ENCODE data around the gene HS3ST4.

Gene HS3ST4

DNA sequence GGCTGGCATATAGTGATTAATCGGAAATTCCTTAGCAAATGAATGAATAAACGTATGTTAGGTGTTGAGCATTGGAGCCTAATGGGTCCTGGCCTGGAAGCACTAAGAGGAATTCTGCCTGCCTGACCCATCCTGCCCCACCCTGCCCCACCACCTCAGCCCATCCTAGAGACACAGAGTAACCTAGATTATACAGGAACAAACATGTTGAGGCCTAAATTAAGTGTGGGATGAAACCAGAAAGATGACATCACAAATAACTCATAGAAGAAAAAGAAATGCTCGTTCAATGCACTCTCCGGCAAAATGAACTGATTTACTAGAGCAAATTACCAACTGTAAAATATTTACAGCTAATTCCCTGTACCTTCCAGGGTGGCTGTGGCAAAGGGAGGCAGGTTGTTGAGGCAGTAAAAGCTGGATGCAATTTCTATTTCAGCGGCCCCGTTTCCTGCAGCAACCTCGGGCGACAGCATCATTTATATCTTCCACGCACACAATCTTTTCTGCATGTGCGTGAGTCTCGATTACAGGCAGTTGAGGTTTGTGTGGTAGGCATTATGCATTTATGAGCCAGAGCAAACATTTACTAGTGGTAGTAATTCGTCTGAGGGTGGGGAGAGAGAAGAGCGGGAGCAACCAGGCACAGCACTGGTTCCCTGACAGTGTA, 417.2 kb downstream of the HS3ST4 start:
- DNase-seq = no peak
- H3K36me3 ChIP-seq (ENCODE audit: control insufficient read depth, insufficient read depth, low read length) = no peaks in the 10 kb centered on the region
- no peak overlapping the region for H2BK5ac ChIP-seq (ENCODE audit: low read length)
- no peaks in the 10 kb centered on the region for H3K27me3 ChIP-seq (ENCODE audit: insufficient read depth, low read length, poor library complexity)
- H4K8ac ChIP-seq (ENCODE audit: low read depth, low read length) = no peak overlapping the region
- no peak overlapping the region for H3K56ac ChIP-seq (ENCODE audit: low read length)
- no peak overlapping the region for H3K4me3 ChIP-seq (ENCODE audit: low read length)
- no peak overlapping the region for H3K4me2 ChIP-seq (ENCODE audit: low read length)
- no peaks in the 10 kb centered on the region for H3K4me1 ChIP-seq (ENCODE audit: control insufficient read depth, low read depth, low read length)
- H3K79me1 ChIP-seq (ENCODE audit: low read length) = no peaks in the 10 kb centered on the region
- H2AK5ac ChIP-seq (ENCODE audit: low read length) = no peak overlapping the region
- H3K9ac ChIP-seq (ENCODE audit: low read length) = no peak overlapping the region
- H3K4ac ChIP-seq (ENCODE audit: low read depth, low read length) = no peak overlapping the region
- no peaks in the 10 kb centered on the region for H3K79me2 ChIP-seq (ENCODE audit: control insufficient read depth, insufficient read depth, low read length)
- H2BK120ac ChIP-seq (ENCODE audit: low read depth, low read length) = no peak overlapping the region
- no peak overlapping the region for H2BK15ac ChIP-seq (replicated peaks; ENCODE audit: low read depth)
- no CpG with 5 or more reads among the region's 13 CpGs for WGBS (ENCODE audit: extremely low coverage, insufficient coverage, low lambda C conversion rate)
- no peak overlapping the region for H3K18ac ChIP-seq (ENCODE audit: low read length)
- H4K5ac ChIP-seq (ENCODE audit: low read length) = no peak overlapping the region
- no peak overlapping the region for H3K23ac ChIP-seq (ENCODE audit: low read length)
- no peak overlapping the region for H3K27ac ChIP-seq (ENCODE audit: low read depth, low read length)

DNA sequence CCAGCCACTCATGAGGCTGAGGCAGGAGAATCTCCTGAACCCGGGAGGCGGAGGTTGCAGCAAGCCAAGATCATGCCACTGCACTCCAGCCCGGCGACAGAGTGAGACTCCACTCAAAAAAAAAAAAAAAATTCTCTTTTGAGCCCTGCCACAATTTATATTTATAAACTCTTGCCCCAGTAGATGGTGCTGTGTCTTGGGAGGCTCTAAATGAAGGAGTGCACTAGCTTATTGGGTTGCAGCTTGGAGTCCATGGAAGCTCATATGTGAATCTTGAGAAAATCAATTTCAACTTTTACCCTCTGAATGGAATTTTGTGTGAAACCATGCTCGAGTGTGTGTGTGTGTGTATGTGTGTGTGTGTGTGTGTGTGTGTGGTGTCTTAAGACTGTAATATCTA, 420.1 kb downstream of the HS3ST4 start:
- peak; percentile 59 for DNase-seq
- Histone ChIP-seq H3K4me1 (ENCODE audit: control insufficient read depth, low read depth, low read length) (no peaks in the 10 kb centered on the region), H3K27ac (ENCODE audit: low read depth, low read length) (no peak overlapping the region), H3K4me2 (ENCODE audit: low read length) (no peak overlapping the region), H2AK5ac (ENCODE audit: low read length) (no peak overlapping the region), H2BK15ac (replicated peaks; ENCODE audit: low read depth) (no peak overlapping the region), H2BK120ac (ENCODE audit: low read depth, low read length) (no peak overlapping the region), H4K5ac (ENCODE audit: low read length) (no peak overlapping the region), H3K56ac (ENCODE audit: low read length) (no peak overlapping the region), H3K27me3 (ENCODE audit: insufficient read depth, low read length, poor library complexity) (no peaks in the 10 kb centered on the region), H3K18ac (ENCODE audit: low read length) (peak overlapping the region; percentile 68), H3K36me3 (ENCODE audit: control insufficient read depth, insufficient read depth, low read length) (no peaks in the 10 kb centered on the region), H3K23ac (ENCODE audit: low read length) (no peak overlapping the region), H3K4me3 (ENCODE audit: low read length) (no peak overlapping the region), H4K8ac (ENCODE audit: low read depth, low read length) (no peak overlapping the region), H3K9ac (ENCODE audit: low read length) (no peak overlapping the region), H2BK5ac (ENCODE audit: low read length) (no peak overlapping the region), H3K79me1 (ENCODE audit: low read length) (no peaks in the 10 kb centered on the region), H3K79me2 (ENCODE audit: control insufficient read depth, insufficient read depth, low read length) (no peaks in the 10 kb centered on the region), H3K4ac (ENCODE audit: low read depth, low read length) (no peak overlapping the region)
- no CpG with 5 or more reads among the region's 5 CpGs for WGBS (ENCODE audit: extremely low coverage, insufficient coverage, low lambda C conversion rate)

DNA sequence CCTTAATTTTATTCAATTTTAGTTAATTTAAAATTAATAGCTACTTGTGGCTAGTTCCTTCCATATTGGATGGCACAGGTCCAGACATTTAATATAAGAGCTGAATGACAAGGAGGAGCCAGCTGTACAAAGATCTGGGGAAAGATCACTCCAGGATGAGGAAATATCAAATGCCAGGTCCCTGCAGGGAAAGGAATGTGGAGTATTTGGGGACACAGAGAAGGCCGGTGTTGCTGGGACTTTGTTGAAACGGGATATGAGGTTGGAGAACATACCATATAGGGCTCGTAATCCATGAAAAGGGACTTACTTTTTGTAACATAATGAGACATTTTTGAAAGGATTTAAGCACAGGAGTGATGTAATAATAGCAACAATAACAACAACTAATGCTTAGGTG, 426.8 kb downstream of the HS3ST4 start:
- Histone ChIP-seq H2BK120ac (ENCODE audit: low read depth, low read length) (no peak overlapping the region), H3K23ac (ENCODE audit: low read length) (no peak overlapping the region), H3K4ac (ENCODE audit: low read depth, low read length) (no peak overlapping the region), H3K9ac (ENCODE audit: low read length) (no peak overlapping the region), H2BK5ac (ENCODE audit: low read length) (no peak overlapping the region), H3K79me2 (ENCODE audit: control insufficient read depth, insufficient read depth, low read length) (no peaks in the 10 kb centered on the region), H3K56ac (ENCODE audit: low read length) (no peak overlapping the region), H2BK15ac (replicated peaks; ENCODE audit: low read depth) (no peak overlapping the region), H3K27me3 (ENCODE audit: insufficient read depth, low read length, poor library complexity) (no peaks in the 10 kb centered on the region), H3K18ac (ENCODE audit: low read length) (no peak overlapping the region), H4K8ac (ENCODE audit: low read depth, low read length) (no peak overlapping the region), H3K4me3 (ENCODE audit: low read length) (no peak overlapping the region), H3K79me1 (ENCODE audit: low read length) (no peaks in the 10 kb centered on the region), H4K5ac (ENCODE audit: low read length) (no peak overlapping the region), H3K4me1 (ENCODE audit: control insufficient read depth, low read depth, low read length) (no peaks in the 10 kb centered on the region), H3K36me3 (ENCODE audit: control insufficient read depth, insufficient read depth, low read length) (no peaks in the 10 kb centered on the region), H2AK5ac (ENCODE audit: low read length) (no peak overlapping the region), H3K27ac (ENCODE audit: low read depth, low read length) (no peak overlapping the region), H3K4me2 (ENCODE audit: low read length) (no peak overlapping the region)
- no CpG with 5 or more reads among the region's 3 CpGs for WGBS (ENCODE audit: extremely low coverage, insufficient coverage, low lambda C conversion rate)
- DNase-seq = peak; percentile 91

DNA sequence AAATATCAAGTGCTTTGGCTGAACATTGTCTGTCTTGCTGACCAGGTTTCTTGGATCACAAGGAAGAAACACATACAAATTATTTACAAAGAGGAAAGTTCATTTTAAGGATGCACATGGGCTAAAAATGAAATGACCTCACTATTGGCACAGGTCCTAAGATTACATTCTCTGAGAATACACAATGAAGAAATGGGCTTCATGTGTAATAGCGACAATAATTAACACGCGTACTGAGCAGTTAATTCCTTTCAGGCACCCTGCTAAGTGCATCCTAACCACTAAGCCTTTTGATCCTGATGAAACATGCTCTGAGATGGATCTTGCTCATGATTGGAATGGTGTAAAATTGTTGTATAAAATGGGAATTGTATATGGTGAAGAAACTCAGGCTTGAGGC, 429.0 kb downstream of the HS3ST4 start:
- Histone ChIP-seq H3K4me1 (ENCODE audit: control insufficient read depth, low read depth, low read length) (no peaks in the 10 kb centered on the region), H3K27ac (ENCODE audit: low read depth, low read length) (no peak overlapping the region), H3K4me2 (ENCODE audit: low read length) (no peak overlapping the region), H4K8ac (ENCODE audit: low read depth, low read length) (no peak overlapping the region), H2BK5ac (ENCODE audit: low read length) (no peak overlapping the region), H4K5ac (ENCODE audit: low read length) (no peak overlapping the region), H3K9ac (ENCODE audit: low read length) (no peak overlapping the region), H2BK120ac (ENCODE audit: low read depth, low read length) (no peak overlapping the region), H2AK5ac (ENCODE audit: low read length) (no peak overlapping the region), H3K4ac (ENCODE audit: low read depth, low read length) (no peak overlapping the region), H3K79me1 (ENCODE audit: low read length) (no peaks in the 10 kb centered on the region), H3K36me3 (ENCODE audit: control insufficient read depth, insufficient read depth, low read length) (no peaks in the 10 kb centered on the region), H3K27me3 (ENCODE audit: insufficient read depth, low read length, poor library complexity) (no peaks in the 10 kb centered on the region), H3K23ac (ENCODE audit: low read length) (no peak overlapping the region), H3K79me2 (ENCODE audit: control insufficient read depth, insufficient read depth, low read length) (no peaks in the 10 kb centered on the region), H3K56ac (ENCODE audit: low read length) (no peak overlapping the region), H3K4me3 (ENCODE audit: low read length) (no peak overlapping the region), H3K18ac (ENCODE audit: low read length) (no peak overlapping the region), H2BK15ac (replicated peaks; ENCODE audit: low read depth) (no peak overlapping the region)
- no CpG with 5 or more reads among the region's 3 CpGs for WGBS (ENCODE audit: extremely low coverage, insufficient coverage, low lambda C conversion rate)
- no peak for DNase-seq

DNA sequence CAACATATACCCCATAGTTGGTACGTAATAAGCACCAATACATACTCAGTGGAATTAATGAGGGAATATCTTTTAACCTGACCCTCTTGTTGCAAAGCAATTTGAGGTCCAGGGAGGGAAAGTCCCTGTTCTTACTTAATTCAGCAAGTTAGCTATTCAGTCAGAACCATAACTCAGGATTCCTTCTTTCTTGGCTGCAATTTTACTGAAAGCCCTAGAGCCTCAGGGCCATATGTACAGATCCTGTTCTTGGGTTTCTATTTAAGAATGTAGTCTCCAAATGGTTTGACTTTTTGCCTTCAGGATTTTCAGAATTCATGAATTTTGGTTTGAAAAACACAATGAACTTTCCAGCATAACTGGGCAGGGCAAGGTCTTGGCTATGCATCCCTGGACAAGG, 436.5 kb downstream of the HS3ST4 start:
- H3K27ac ChIP-seq (ENCODE audit: low read depth, low read length) = no peak overlapping the region
- H2BK120ac ChIP-seq (ENCODE audit: low read depth, low read length) = no peak overlapping the region
- H2AK5ac ChIP-seq (ENCODE audit: low read length) = no peak overlapping the region
- H3K4ac ChIP-seq (ENCODE audit: low read depth, low read length) = no peak overlapping the region
- H3K18ac ChIP-seq (ENCODE audit: low read length) = no peak overlapping the region
- H3K4me3 ChIP-seq (ENCODE audit: low read length) = no peak overlapping the region
- no peaks in the 10 kb centered on the region for H3K27me3 ChIP-seq (ENCODE audit: insufficient read depth, low read length, poor library complexity)
- no peak for DNase-seq
- no peak overlapping the region for H2BK15ac ChIP-seq (replicated peaks; ENCODE audit: low read depth)
- H3K4me2 ChIP-seq (ENCODE audit: low read length) = no peak overlapping the region
- no peaks in the 10 kb centered on the region for H3K79me2 ChIP-seq (ENCODE audit: control insufficient read depth, insufficient read depth, low read length)
- H3K9ac ChIP-seq (ENCODE audit: low read length) = no peak overlapping the region
- H4K5ac ChIP-seq (ENCODE audit: low read length) = no peak overlapping the region
- no peak overlapping the region for H3K56ac ChIP-seq (ENCODE audit: low read length)
- no peak overlapping the region for H4K8ac ChIP-seq (ENCODE audit: low read depth, low read length)
- no peak overlapping the region for H2BK5ac ChIP-seq (ENCODE audit: low read length)
- H3K79me1 ChIP-seq (ENCODE audit: low read length) = no peaks in the 10 kb centered on the region
- H3K36me3 ChIP-seq (ENCODE audit: control insufficient read depth, insufficient read depth, low read length) = no peaks in the 10 kb centered on the region
- H3K23ac ChIP-seq (ENCODE audit: low read length) = no peak overlapping the region
- H3K4me1 ChIP-seq (ENCODE audit: control insufficient read depth, low read depth, low read length) = peaks cover 2% of the 10 kb centered on the region
- no CpG with 5 or more reads among the region's 1 CpG for WGBS (ENCODE audit: extremely low coverage, insufficient coverage, low lambda C conversion rate)

DNA sequence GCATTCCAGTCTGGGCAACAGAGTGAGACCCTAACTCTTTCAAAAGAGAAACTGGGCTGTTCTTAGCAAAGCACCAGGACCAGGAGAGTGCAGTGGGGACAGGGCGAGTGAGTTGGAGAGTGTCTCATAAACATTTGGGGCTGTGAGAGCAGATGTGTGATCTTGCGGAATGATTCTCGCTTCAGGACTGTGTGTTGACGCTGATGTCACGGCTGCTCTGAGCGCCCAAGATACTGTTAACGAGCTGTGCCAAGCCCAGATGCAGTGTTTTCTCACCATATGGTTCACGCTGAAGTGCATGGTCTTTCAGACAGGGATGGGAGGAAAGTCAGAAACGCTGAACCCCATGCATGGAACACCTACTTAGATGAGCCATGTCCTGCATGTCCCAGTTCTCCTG, 438.2 kb downstream of the HS3ST4 start:
- no peak overlapping the region for H3K9ac ChIP-seq (ENCODE audit: low read length)
- no peak overlapping the region for H3K18ac ChIP-seq (ENCODE audit: low read length)
- no peak overlapping the region for H3K4me2 ChIP-seq (ENCODE audit: low read length)
- H4K5ac ChIP-seq (ENCODE audit: low read length) = no peak overlapping the region
- no peak for DNase-seq
- WGBS (ENCODE audit: extremely low coverage, insufficient coverage, low lambda C conversion rate) = no CpG with 5 or more reads among the region's 9 CpGs
- no peaks in the 10 kb centered on the region for H3K79me1 ChIP-seq (ENCODE audit: low read length)
- H3K4ac ChIP-seq (ENCODE audit: low read depth, low read length) = no peak overlapping the region
- H3K36me3 ChIP-seq (ENCODE audit: control insufficient read depth, insufficient read depth, low read length) = no peaks in the 10 kb centered on the region
- no peak overlapping the region for H3K27ac ChIP-seq (ENCODE audit: low read depth, low read length)
- no peak overlapping the region for H2BK15ac ChIP-seq (replicated peaks; ENCODE audit: low read depth)
- H2BK5ac ChIP-seq (ENCODE audit: low read length) = no peak overlapping the region
- no peak overlapping the region for H3K4me3 ChIP-seq (ENCODE audit: low read length)
- H4K8ac ChIP-seq (ENCODE audit: low read depth, low read length) = no peak overlapping the region
- H2BK120ac ChIP-seq (ENCODE audit: low read depth, low read length) = no peak overlapping the region
- H3K4me1 ChIP-seq (ENCODE audit: control insufficient read depth, low read depth, low read length) = peaks cover 2% of the 10 kb centered on the region
- H2AK5ac ChIP-seq (ENCODE audit: low read length) = no peak overlapping the region
- H3K79me2 ChIP-seq (ENCODE audit: control insufficient read depth, insufficient read depth, low read length) = no peaks in the 10 kb centered on the region
- no peak overlapping the region for H3K23ac ChIP-seq (ENCODE audit: low read length)
- H3K56ac ChIP-seq (ENCODE audit: low read length) = no peak overlapping the region
- no peaks in the 10 kb centered on the region for H3K27me3 ChIP-seq (ENCODE audit: insufficient read depth, low read length, poor library complexity)
